HG03139 (cell line): ENCODE measurements around the gene THBS2.

ENCODE experiments used
- ATAC-seq: cut with Tn5 transposase; IDR thresholded peaks from one replicate; pipeline ENCODE4 v1.9.1; 2021; ENCODE audit not compliant: unreplicated experiment

THBS2 gene

GRCh38 chr6:169168706-169169105, 84.9 kb downstream of the THBS2 start:
- ATAC-seq: no peak

GRCh38 chr6:169168302-169168630, 85.4 kb downstream of the THBS2 start:
- no peak for ATAC-seq

- ATAC-seq: no peak
Measured at GRCh38 chr6:169167581-169168301, 85.9 kb downstream of the THBS2 start.

GRCh38 chr6:169166896-169167580, 86.6 kb downstream of the THBS2 start:
- no peak for ATAC-seq
